Peyer's patch (tissue), 4 donors: Measurements from ENCODE around the gene GNRH2.

ENCODE experiments used
- CTCF ChIP-seq, 6 experiments: fragments of 450-650 bp in 4 of 6; fragments of 200-600 bp in 2 of 6; sonication (generic) in 1 of 6; IDR thresholded peaks; one replicate each; pipeline ENCODE4 v1.5.1; 2017 to 2019; ENCODE audit warnings: antibody characterized with exemption in 6 of 6, mild to moderate bottlenecking in 3 of 6, moderate library complexity in 1 of 6
- POLR2A ChIP-seq, 2 donors: fragments of 450-650 bp; IDR thresholded peaks; one replicate each; pipeline ENCODE4 v1.5.1; 2017; ENCODE audit warnings: antibody characterized with exemption in 2 of 2, mild to moderate bottlenecking in 2 of 2, moderate library complexity in 2 of 2

- no peak for TF ChIP-seq CTCF (IDR thresholded peaks at IDR 0.05)
- no peak for TF ChIP-seq POLR2A (IDR thresholded peaks at IDR 0.05)
These were observed 4.3 kb downstream of the GNRH2 start for GRCh38 chr20:3047486-3048419.
